Stimulated activated CD8-positive, alpha-beta memory T cell treated with anti-CD3 and anti-CD28 coated beads, Interleukin-7, amount 100 ng/mL, for 24 hours (primary cell): ENCODE results near the gene KRT35.
"Not testable (repeated sequence)": the region's sequence is repeated elsewhere in the genome, so short reads cannot be mapped to it uniquely, and the experiment has no call there.

ENCODE experiments used
- DNase-seq: peaks from one replicate; pipeline ENCODE4 v3.0.0-alpha.2; 2020; ENCODE audit warnings: low read depth

Gene KRT35

DNA sequence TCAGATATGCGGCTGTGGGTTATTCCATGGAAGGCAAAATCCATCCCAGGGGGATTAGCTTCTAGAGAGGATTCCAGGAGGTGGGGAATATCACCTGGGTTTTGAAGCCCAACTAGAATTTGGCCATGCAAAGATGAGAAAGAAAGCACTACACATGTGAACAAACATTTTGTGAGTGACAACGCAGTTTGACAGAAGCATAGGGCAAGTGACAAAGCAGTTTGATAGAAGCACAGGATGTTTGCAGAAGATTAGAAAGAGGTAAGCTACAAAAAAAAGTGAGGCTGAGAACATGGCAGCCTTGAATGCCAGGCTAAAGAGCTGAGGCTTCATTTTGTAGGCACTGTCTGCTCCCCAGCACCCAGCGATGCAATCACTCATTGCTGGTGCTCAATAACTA, 27.9 kb downstream of the KRT35 start:
- DNase-seq = no peak

GRCh38 chr17:41452281-41452680, 28.7 kb downstream of the KRT35 start:
- no peak for DNase-seq

DNA sequence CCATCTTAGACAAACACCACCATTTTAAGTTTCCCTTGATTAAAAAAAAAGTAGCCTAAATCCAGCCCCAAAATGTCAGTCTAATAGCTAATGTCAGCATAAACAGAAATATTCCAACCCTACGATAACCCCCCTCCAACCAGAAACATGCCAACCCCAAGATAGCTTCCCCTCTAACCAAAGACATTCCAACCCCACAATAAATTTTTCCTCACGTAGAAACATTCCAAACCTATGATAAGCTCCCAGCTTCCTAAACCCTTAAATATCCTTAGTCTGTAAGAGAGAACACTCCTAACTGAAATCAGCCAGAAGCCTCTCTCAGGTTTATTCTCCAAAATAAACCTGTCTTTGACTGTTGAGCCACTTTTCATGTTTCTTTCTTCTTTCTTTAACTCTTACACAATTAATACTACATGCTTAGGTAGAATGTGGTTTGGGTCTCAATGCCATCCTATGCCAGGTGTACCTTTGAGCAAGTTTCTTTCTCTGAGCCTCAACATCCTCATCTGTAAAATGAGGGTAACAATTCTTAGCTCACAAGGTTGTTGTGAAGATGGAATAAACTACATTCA, 29.7 kb downstream of the KRT35 start:
- DNase-seq = no peak

GRCh38 chr17:41449008-41449407, 31.9 kb downstream of the KRT35 start:
- DNase-seq = no peak

DNA sequence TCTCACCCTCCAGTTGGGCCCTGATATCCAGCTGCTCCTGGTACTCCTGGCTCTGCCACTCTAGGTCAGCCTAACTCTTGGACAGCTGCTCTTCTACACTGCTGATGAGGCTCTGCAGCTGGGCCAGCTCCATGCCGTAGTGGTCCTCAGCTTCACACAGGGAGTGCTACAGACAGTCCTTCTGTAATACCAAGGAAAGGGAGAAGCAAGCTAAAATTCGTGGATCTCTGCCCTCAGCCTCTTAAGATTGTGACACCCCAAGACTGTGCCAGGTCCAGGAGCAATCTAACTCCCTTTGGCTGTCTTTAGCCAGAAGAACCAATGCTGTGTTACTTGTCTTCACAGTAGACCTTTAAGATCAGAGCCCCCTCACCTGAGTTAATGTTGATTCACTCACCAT, 32.4 kb downstream of the KRT35 start:
- no peak for DNase-seq

GRCh38 chr17:41446806-41447205, 34.1 kb downstream of the KRT35 start:
- no peak for DNase-seq

DNA sequence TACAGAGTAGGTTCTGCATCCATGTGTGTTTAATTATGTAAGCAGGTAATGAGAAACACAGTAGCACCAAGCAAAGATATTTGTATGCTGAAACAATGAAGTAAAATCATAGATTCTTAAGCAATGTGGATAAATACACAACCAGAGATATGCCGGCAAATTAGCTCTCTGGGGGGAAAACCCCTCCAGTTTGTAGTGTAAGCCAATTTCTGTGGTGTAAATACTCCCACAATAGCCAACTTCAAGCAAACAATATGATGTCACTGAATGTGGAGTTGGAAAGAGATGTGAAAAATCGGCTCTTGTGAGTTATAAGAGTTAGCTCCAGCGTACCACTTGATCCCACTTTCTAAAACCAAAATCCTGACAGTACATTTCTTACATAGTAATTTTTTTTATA, 36.3 kb downstream of the KRT35 start:
- no peak for DNase-seq

DNA sequence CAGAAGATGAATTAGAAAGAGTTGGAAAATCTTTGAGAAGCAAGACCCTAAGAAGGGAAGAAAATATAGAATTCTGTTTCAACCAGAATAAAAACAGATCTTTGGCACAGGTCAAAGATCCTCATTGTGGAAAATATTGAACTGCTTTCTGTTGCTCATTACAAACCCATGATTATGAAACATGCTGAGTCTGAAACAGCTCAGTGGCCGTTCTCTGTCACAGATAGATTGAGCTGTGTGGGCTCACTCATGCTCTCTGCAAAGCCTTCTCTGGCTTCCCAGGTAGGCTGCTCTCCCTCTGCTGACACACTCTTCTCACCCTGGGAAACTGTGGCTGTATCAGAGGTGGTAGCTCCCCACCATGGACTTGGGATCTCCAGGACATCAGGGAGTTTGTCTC, 36.8 kb downstream of the KRT35 start:
- no peak for DNase-seq

DNA sequence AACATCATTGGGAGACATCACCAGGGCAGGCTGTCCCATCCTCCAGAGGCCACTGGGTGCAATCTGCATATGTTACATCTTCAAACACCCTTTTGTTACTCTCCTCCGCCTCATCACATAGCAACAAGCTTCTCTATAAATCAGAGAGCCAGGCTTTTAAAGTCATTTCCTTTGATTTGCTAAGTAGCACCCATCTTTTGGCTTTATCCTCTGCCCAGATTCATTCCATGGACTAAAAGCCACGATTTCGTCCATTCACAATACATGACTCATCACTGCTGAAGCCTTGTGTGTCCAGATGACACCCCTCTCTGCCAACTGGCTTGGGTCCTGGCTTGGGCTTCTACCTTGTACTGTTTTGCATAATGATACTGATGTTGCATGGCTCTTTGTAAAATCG, 38.2 kb downstream of the KRT35 start:
- DNase-seq = no peak

- no peak for DNase-seq
Observed at GRCh38 chr17:41440531-41441033, 40.4 kb downstream of the KRT35 start, which contains the start of gene KRT38. Gene KRT38, minus strand, starts transcription at chr17:41440983. Its CDS starts 62 bp downstream, at chr17:41440921.

- no peak for DNase-seq
Observed at GRCh38 chr17:41439375-41439774, 41.6 kb downstream of the KRT35 start.

GRCh38 chr17:41437769-41438168, 43.2 kb downstream of the KRT35 start:
- no peak for DNase-seq

- DNase-seq = no peak
Observed at GRCh38 chr17:41437254-41437653, 43.7 kb downstream of the KRT35 start.

GRCh38 chr17:41434415-41434814, 46.5 kb downstream of the KRT35 start:
- DNase-seq = no peak

DNA sequence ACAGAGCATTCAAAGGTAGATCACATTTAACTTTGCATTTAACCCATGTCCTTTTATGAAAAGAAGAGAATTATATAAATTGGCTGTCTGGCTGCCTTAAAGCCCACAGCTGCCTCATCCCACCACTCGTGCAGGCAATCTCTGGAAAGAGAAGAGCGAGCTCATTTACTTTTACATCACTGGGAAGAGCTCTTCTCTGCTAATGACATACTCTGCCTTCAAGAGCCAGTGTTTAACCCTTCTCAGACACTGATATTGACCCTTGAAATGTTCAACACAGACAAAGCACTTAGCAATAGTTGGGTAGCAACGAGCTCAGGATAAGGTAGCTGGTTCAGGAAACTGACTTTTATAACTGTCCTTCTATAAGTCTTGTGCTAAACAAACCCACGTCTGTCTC, 46.9 kb downstream of the KRT35 start:
- DNase-seq = no peak

DNA sequence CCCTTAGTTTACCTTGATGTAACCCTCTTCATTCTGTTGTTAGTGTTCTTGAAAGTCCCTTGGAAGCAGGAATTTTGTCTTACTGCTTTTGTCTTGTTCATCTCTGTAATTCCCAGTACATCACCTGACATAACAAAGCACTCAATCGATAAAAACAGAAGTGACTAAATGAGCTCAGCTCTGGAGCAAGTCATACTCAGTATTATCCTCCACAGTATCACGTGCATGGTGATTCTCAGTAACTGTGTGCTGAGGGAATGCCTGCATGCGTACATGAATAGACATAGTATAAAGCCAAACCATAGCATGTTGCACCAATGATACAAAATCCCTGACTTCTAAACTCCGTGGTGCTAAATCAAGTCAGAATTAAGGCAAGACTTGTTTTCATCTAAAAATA, 47.4 kb downstream of the KRT35 start:
- no peak for DNase-seq

DNA sequence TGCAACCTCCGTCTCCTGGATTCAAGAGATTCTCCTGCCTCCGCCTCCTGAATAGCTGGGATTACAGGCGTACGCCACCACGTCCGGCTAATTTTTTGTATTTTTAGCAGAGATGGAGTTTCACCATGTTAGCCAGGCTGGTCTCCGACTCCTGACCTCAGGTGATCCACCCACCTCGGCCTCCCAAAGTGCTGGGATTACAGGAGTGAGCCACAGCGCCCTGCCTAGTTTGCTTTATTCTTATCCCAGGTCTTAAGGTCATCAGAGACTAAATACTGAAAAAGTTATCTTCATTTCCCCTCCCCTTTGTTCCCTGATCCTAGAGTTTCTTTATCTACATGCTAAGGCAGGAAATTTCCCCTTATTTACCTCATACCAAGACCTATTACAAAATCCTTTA, 50.6 kb downstream of the KRT35 start:
- DNase-seq = not testable (repeated sequence)

- DNase-seq = no peak
Observed at GRCh38 chr17:41429667-41430066, 51.3 kb downstream of the KRT35 start.

DNA sequence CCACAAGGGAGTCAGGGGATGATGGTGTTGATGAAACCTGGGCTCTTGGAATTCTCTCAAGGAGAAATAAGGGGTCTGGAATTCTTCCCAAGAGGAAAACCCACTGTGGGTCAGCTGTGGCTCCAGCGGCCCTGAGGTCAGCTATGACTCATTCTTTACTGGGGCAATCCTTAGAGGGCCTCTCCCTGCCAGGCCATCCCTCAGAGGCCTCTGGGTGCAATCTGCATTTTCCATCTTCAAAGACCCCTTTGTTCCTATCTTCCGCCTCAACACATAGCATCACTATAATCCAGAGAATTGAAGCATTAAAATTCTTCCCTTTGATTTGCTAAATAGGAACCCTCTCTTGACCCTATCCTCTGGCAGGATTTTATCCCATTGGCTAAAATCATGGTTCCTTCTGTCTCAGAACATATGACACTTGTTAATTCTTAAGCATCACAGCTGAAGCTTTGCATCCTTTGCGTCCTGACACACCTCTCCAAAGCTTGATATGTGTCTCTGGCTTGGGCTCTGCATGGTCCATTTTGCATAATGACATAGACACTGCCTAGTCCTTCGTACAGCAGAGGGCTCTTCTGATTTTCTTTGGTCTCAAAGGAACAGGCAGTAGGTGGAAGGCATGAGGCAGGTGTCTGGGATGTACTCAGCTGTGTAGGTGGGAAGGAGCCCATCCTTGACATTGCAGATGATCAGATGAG, 52.2 kb downstream of the KRT35 start:
- DNase-seq = no peak
